ENCODE measurements around the gene NUDT13. TPM values are rescaled to one million over a fixed set of nuclear protein-coding genes. Genes with fewer than 3 reads are reported as not detected.
"Not testable (repeated sequence)": the region's sequence is repeated elsewhere in the genome, so short reads cannot be mapped to it uniquely, and the experiment has no call there.

The NUDT13 gene
- total RNA-seq, 5 donors from 2014 or later (not counting 1 experiment from before 2014, with no cell fraction given), result 0.49 to 3.3 (median 2.2) TPM

GRCh38 chr10:73096449-73097304, 13.6 kb upstream of the NUDT13 start, which contains the start of gene P4HA1:
TSS of gene P4HA1 (minus strand) at chr10:73096866. CDS start at chr10:73074883, 21,983 bp downstream.
- ChIA-PET CTCF (interaction anchor here (0.6 to 4.1 kb wide), 30 partner anchors 9 to 1778 kb away, joined by 3 to 48 read pairs (median 5); partner anchors contain the start of genes CFAP70 (in 1 of the 2), ECD (in 1 of the 2), FAM149B1 (in 1 of the 2) and NUDT13 (in 1 of the 2)), POLR2A (interaction anchor here (0.5 to 3.0 kb wide), 29 partner anchors 8 to 1793 kb away, joined by 3 to 14 read pairs (median 4); partner anchors contain the start of genes ANXA7 (in 1 of the 2), DNAJC9 (in 1 of the 2), ECD (in 1 of the 2) and FAM149B1 (in 1 of the 2))
- Histone ChIP-seq H3K4me3 (ENCODE audit: control insufficient read depth in 1 of 2, extremely low read depth in 1 of 2, low read length in 1 of 2) (peak within 1 kb of the TSS; percentile 86 to 96), H3K9me3 (no peaks in the 10 kb centered on the region), H3K27me3 (replicated peaks in 1 of 2; ENCODE audit: control insufficient read depth in 2 of 2, extremely low read depth in 1 of 2, insufficient read depth in 2 of 2, low read length in 1 of 2) (no peaks in the 10 kb centered on the region), H3K27ac (ENCODE audit: low read length) (peak within 1 kb of the TSS; percentile 97), H3K4me1 (ENCODE audit: control insufficient read depth in 1 of 2, extremely low read depth in 1 of 2, insufficient read depth in 2 of 2, low read length in 2 of 2) (peaks cover 2 to 24% of the 10 kb centered on the region in 2 experiments), H3K36me3 (ENCODE audit: control insufficient read depth in 2 of 2, extremely low read depth in 1 of 2, insufficient read depth in 1 of 2, low read length in 1 of 2) (no peaks in the 10 kb centered on the region)
- Mint-ChIP-seq H3K4me3 (peak within 1 kb of the TSS; percentile 90 to 95 (median 95)), H3K27me3 (no peaks in the 10 kb centered on the region), H3K27ac (peak within 1 kb of the TSS; percentile 88 to 93), H3K4me1 (peaks cover 27 to 40% (median 31%) of the 10 kb centered on the region in 3 donors), H3K36me3 (peaks cover 3% of the 10 kb centered on the region), H3K9me3 (no peaks in the 10 kb centered on the region)
- peak; percentile 90 to 98 (median 94) for DNase-seq
- WGBS (ENCODE audit: insufficient coverage), result under 1% methylated on average over 67 of the region's 75 CpGs
- ATAC-seq (replicated peaks in 1 of 4), result peak; percentile 81 to 92 (median 90)

DNA sequence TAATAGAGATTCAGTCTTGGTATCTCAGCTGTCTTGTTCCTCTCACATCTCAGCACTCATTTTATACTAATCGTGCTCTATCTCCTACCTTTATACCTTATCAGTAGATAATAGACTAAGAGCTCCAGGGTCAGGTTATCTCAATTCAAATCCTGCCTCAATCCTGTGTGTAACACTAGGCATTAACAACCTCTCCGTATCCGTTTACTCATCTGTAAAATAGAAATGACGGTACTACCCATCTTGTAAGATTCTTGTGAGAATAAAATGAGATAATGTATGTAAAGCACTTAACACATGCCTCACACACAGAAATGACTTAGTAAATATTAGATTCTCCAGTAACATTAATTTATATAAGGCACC, 13.0 kb upstream of the NUDT13 start:
- no peaks in the 10 kb centered on the region for H3K9me3 Mint-ChIP-seq
- ATAC-seq (replicated peaks in 1 of 4), result peak in 1 of 4 experiments; percentile 1
- peaks cover 3% of the 10 kb centered on the region for H3K36me3 Mint-ChIP-seq
- Histone ChIP-seq H3K9me3 (no peaks in the 10 kb centered on the region), H3K27ac (ENCODE audit: low read length) (peak overlapping the region; percentile 97), H3K27me3 (replicated peaks in 1 of 2; ENCODE audit: control insufficient read depth in 2 of 2, extremely low read depth in 1 of 2, insufficient read depth in 2 of 2, low read length in 1 of 2) (no peaks in the 10 kb centered on the region), H3K4me1 (ENCODE audit: control insufficient read depth in 1 of 2, extremely low read depth in 1 of 2, insufficient read depth in 2 of 2, low read length in 2 of 2) (peaks cover 2 to 24% of the 10 kb centered on the region in 2 experiments), H3K36me3 (ENCODE audit: control insufficient read depth in 2 of 2, extremely low read depth in 1 of 2, insufficient read depth in 1 of 2, low read length in 1 of 2) (no peaks in the 10 kb centered on the region), H3K4me3 (ENCODE audit: control insufficient read depth in 1 of 2, extremely low read depth in 1 of 2, low read length in 1 of 2) (peak overlapping the region in 1 of 2 donors; percentile 96)
- no peaks in the 10 kb centered on the region for H3K27me3 Mint-ChIP-seq
- CTCF ChIA-PET, result interaction anchor here (0.6 to 4.1 kb wide), 16 partner anchors 10 to 837 kb away, joined by 3 to 48 read pairs (median 5); partner anchors contain the start of genes ECD (in 1 of the 2), FAM149B1 (in 1 of the 2) and NUDT13 (in 1 of the 2)
- DNase-seq, result no peak
- peak overlapping the region; percentile 88 to 93 for H3K27ac Mint-ChIP-seq
- H3K4me1 Mint-ChIP-seq, result peaks cover 26 to 36% (median 27%) of the 10 kb centered on the region in 3 donors
- peak overlapping the region; percentile 90 to 95 (median 95) for H3K4me3 Mint-ChIP-seq
- WGBS (ENCODE audit: insufficient coverage), result 0% methylated on average over 1 of the region's 4 CpGs
- POLR2A ChIA-PET, result interaction anchor here (0.6 to 3.0 kb wide), 12 partner anchors 13 to 1585 kb away, joined by 3 to 13 read pairs (median 4); partner anchors contain the start of genes ANXA7 (in 1 of the 2), DNAJC9 (in 1 of the 2), ECD (in 1 of the 2) and FAM149B1 (in 1 of the 2)

- Histone ChIP-seq H3K4me3 (ENCODE audit: control insufficient read depth in 1 of 2, extremely low read depth in 1 of 2, low read length in 1 of 2) (no peak overlapping the region), H3K4me1 (ENCODE audit: control insufficient read depth in 1 of 2, extremely low read depth in 1 of 2, insufficient read depth in 2 of 2, low read length in 2 of 2) (peaks cover 2 to 21% of the 10 kb centered on the region in 2 experiments), H3K9me3 (no peaks in the 10 kb centered on the region), H3K27me3 (replicated peaks in 1 of 2; ENCODE audit: control insufficient read depth in 2 of 2, extremely low read depth in 1 of 2, insufficient read depth in 2 of 2, low read length in 1 of 2) (no peaks in the 10 kb centered on the region), H3K27ac (ENCODE audit: low read length) (no peak overlapping the region), H3K36me3 (ENCODE audit: control insufficient read depth in 2 of 2, extremely low read depth in 1 of 2, insufficient read depth in 1 of 2, low read length in 1 of 2) (no peaks in the 10 kb centered on the region)
- DNase-seq (no peak), ATAC-seq (replicated peaks in 1 of 4) (no peak)
- ChIA-PET CTCF (interaction anchor here in 1 of 2 donors (0.6 to 0.7 kb wide), 2 partner anchors 56 to 73 kb away, joined by 3 to 5 read pairs; no protein-coding TSS in a partner anchor), POLR2A (interaction anchor here in 1 of 2 donors (0.6 kb wide), 1 partner anchor 21 kb away, joined by 3 read pairs; no protein-coding TSS in a partner anchor)
- Mint-ChIP-seq H3K4me1 (peaks cover 21 to 27% (median 25%) of the 10 kb centered on the region in 3 donors), H3K36me3 (peaks cover 3% of the 10 kb centered on the region), H3K27me3 (no peaks in the 10 kb centered on the region), H3K4me3 (no peak overlapping the region), H3K27ac (no peak overlapping the region), H3K9me3 (no peaks in the 10 kb centered on the region)
- 100% methylated on average over 1 of the region's 1 CpG for WGBS (ENCODE audit: insufficient coverage)
Measured at GRCh38 chr10:73099141-73099540, 11.1 kb upstream of the NUDT13 start.

GRCh38 chr10:73106301-73106700, 4.0 kb upstream of the NUDT13 start:
- WGBS (ENCODE audit: insufficient coverage), result no CpG with 5 or more reads among the region's 3 CpGs
- no peak for DNase-seq
- ChIA-PET POLR2A (no interaction called here), CTCF (no interaction called here)
- Histone ChIP-seq H3K36me3 (ENCODE audit: control insufficient read depth in 2 of 2, extremely low read depth in 1 of 2, insufficient read depth in 1 of 2, low read length in 1 of 2) (no peaks in the 10 kb centered on the region), H3K4me1 (ENCODE audit: control insufficient read depth in 1 of 2, extremely low read depth in 1 of 2, insufficient read depth in 2 of 2, low read length in 2 of 2) (peaks cover 4% of the 10 kb centered on the region in 2 experiments), H3K27me3 (replicated peaks in 1 of 2; ENCODE audit: control insufficient read depth in 2 of 2, extremely low read depth in 1 of 2, insufficient read depth in 2 of 2, low read length in 1 of 2) (no peaks in the 10 kb centered on the region), H3K9me3 (no peaks in the 10 kb centered on the region), H3K4me3 (ENCODE audit: control insufficient read depth in 1 of 2, extremely low read depth in 1 of 2, low read length in 1 of 2) (no peak overlapping the region), H3K27ac (ENCODE audit: low read length) (no peak overlapping the region)
- Mint-ChIP-seq H3K27ac (no peak overlapping the region), H3K4me1 (peaks cover 10 to 13% (median 10%) of the 10 kb centered on the region in 3 donors), H3K9me3 (peaks cover 0 to 4% (median 0%) of the 10 kb centered on the region in 3 donors), H3K36me3 (peaks cover 30% of the 10 kb centered on the region), H3K4me3 (no peak overlapping the region), H3K27me3 (no peaks in the 10 kb centered on the region)
- no peak for ATAC-seq (replicated peaks in 1 of 4)

DNA sequence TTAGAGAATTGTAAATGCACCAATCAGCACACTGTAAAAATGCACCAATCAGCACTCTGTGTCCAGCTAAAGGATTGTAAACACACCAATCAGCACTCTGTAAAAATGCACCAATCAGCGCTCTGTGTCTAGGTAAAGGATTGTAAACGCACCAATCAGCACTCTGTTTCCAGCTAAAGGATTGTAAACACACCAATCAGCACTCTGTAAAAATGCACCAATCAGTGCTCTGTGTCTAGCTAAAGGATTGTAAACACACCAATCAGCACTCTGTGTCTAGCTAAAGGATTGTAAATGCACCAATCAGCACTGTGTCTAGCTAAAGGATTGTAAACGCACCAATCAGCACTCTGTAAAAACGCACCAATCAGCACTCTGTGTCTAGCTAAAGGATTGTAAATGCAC, 1.0 kb upstream of the NUDT13 start:
- H3K27ac Mint-ChIP-seq; H3K4me1 ChIP-seq (ENCODE audit: control insufficient read depth in 1 of 2, extremely low read depth in 1 of 2, insufficient read depth in 2 of 2, low read length in 2 of 2); H3K27ac ChIP-seq (ENCODE audit: low read length); H3K27me3 Mint-ChIP-seq; H3K9me3 ChIP-seq; DNase-seq; H3K36me3 ChIP-seq (ENCODE audit: control insufficient read depth in 2 of 2, extremely low read depth in 1 of 2, insufficient read depth in 1 of 2, low read length in 1 of 2); H3K9me3 Mint-ChIP-seq; H3K27me3 ChIP-seq (replicated peaks in 1 of 2; ENCODE audit: control insufficient read depth in 2 of 2, extremely low read depth in 1 of 2, insufficient read depth in 2 of 2, low read length in 1 of 2); H3K4me3 Mint-ChIP-seq; H3K4me3 ChIP-seq (ENCODE audit: control insufficient read depth in 1 of 2, extremely low read depth in 1 of 2, low read length in 1 of 2); ATAC-seq (replicated peaks in 1 of 4): not testable (repeated sequence)
- no CpG with 5 or more reads among the region's 4 CpGs for WGBS (ENCODE audit: insufficient coverage)
- Mint-ChIP-seq H3K36me3 (peaks cover 27% of the 10 kb centered on the region), H3K4me1 (peaks cover 10 to 16% (median 13%) of the 10 kb centered on the region in 3 donors)
- ChIA-PET CTCF (interaction anchor here (0.6 to 2.6 kb wide), 2 partner anchors 13 to 78 kb away, joined by 3 to 23 read pairs; partner anchors contain the start of gene P4HA1 (in 1 of the 2)), POLR2A (interaction anchor here in 1 of 2 donors (0.6 kb wide), 1 partner anchor 34 kb away, joined by 3 read pairs; no protein-coding TSS in a partner anchor)

- peaks cover 17% of the 10 kb centered on the region for H3K36me3 Mint-ChIP-seq
- H3K9me3 Mint-ChIP-seq; H3K4me1 ChIP-seq (ENCODE audit: control insufficient read depth in 1 of 2, extremely low read depth in 1 of 2, insufficient read depth in 2 of 2, low read length in 2 of 2); H3K27me3 ChIP-seq (replicated peaks in 1 of 2; ENCODE audit: control insufficient read depth in 2 of 2, extremely low read depth in 1 of 2, insufficient read depth in 2 of 2, low read length in 1 of 2); H3K27ac ChIP-seq (ENCODE audit: low read length); H3K4me3 ChIP-seq (ENCODE audit: control insufficient read depth in 1 of 2, extremely low read depth in 1 of 2, low read length in 1 of 2); H3K27me3 Mint-ChIP-seq; ATAC-seq (replicated peaks in 1 of 4); CTCF ChIA-PET; POLR2A ChIA-PET; H3K27ac Mint-ChIP-seq; H3K9me3 ChIP-seq; DNase-seq; H3K36me3 ChIP-seq (ENCODE audit: control insufficient read depth in 2 of 2, extremely low read depth in 1 of 2, insufficient read depth in 1 of 2, low read length in 1 of 2): not testable (repeated sequence)
- 100% methylated on average over 1 of the region's 13 CpGs for WGBS (ENCODE audit: insufficient coverage)
- H3K4me1 Mint-ChIP-seq, result peaks cover 10 to 16% (median 13%) of the 10 kb centered on the region in 3 donors
- peak overlapping the region in 1 of 3 donors; percentile 88 for H3K4me3 Mint-ChIP-seq
Measured at GRCh38 chr10:73112032-73112431, 1.8 kb downstream of the NUDT13 start.

Data from T-cell (primary cell).